ENCODE results near the gene BBS1. TPM values are rescaled to one million over a fixed set of nuclear protein-coding genes. Genes with fewer than 3 reads are reported as not detected.
"Not testable (repeated sequence)": the region's sequence is repeated elsewhere in the genome, so short reads cannot be mapped to it uniquely, and the experiment has no call there.

The BBS1 gene
- total RNA-seq, 1 experiment from 2014 or later: 15.7 TPM

DNA sequence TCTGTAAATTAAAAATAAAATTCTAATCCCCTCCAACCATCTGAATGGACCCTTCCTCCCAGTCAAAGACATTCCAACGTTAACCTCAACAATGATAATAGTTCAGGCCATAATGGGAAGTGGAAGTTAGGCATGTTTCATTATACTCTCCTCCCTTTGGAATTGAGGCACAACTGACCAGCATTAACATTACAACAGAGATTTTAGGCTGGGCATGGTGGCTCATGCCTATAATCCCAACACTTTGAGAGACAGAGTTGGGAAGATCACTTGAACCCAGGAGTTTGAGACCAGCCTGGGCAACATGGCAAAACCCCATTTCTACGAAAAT lies 60.4 kb downstream of the BBS1 start:
- DNase-seq (ENCODE audit: low read depth): no peak

DNA sequence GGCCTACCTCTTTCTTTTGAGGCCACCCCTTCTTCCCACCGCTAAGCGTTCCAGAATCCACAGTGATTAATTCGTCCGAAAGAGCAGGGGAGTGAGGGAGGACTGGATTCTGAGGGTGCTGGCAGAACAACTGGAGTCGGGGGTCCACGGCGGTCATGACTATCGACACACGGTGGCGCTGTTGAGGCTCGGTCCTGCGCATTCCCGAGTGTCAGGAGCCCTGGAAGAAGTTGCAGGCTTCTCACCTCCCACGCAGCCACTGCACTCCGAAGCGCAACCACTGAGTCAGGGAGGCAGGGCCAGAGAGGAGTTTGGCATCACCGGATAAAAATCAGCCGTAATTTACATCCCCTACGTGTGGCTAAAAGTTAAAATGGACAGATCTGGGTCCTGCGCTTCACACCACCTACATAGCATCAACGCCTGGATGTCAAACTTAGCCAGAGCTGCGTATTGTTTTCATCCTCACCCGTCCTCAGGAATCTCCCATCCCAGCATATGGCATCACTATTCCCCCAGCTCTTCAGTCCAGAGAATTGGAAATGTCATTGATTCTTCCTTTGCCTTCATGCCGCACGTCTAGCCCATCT lies 68.7 kb downstream of the BBS1 start:
- DNase-seq (ENCODE audit: low read depth): peak; percentile 76

- DNase-seq (ENCODE audit: low read depth): no peak
These were observed 70.4 kb downstream of the BBS1 start for GRCh38 chr11:66580803-66581202.

GRCh38 chr11:66581261-66581660 lies 70.8 kb downstream of the BBS1 start:
- no peak for DNase-seq (ENCODE audit: low read depth)

- DNase-seq (ENCODE audit: low read depth): not testable (repeated sequence)
These were observed 72.2 kb downstream of the BBS1 start for GRCh38 chr11:66582565-66583147.

Other genes with a start within 250 kb of the BBS1 start
- 77.0 and 84.4 TPM in 2 replicates for gene RAB1B, start 242.0 kb upstream of the BBS1 start, total RNA-seq (2014; rRNA removed; shearing (Covaris generic))
- 0.40 and 0.98 TPM in 2 replicates for gene CNIH2, start 232.5 kb upstream of the BBS1 start, total RNA-seq (2014; rRNA removed; shearing (Covaris generic))
- gene YIF1A, start 221.5 kb upstream of the BBS1 start, total RNA-seq (2014; rRNA removed; shearing (Covaris generic)): 135 and 143 TPM in 2 replicates
- 0.60 TPM in 1 of 2 replicates, not detected in the other for gene TMEM151A, start 218.7 kb upstream of the BBS1 start, total RNA-seq (2014; rRNA removed; shearing (Covaris generic))
- 0.06 TPM in 1 of 2 replicates, not detected in the other for gene CD248, start 193.6 kb upstream of the BBS1 start, total RNA-seq (2014; rRNA removed; shearing (Covaris generic))
- 13.2 and 14.6 TPM in 2 replicates for gene RIN1, start 174.2 kb upstream of the BBS1 start, total RNA-seq (2014; rRNA removed; shearing (Covaris generic))
- gene BRMS1, start 165.5 kb upstream of the BBS1 start, total RNA-seq (2014; rRNA removed; shearing (Covaris generic)): 111 and 124 TPM in 2 replicates
- gene B4GAT1, start 163.0 kb upstream of the BBS1 start, total RNA-seq (2014; rRNA removed; shearing (Covaris generic)): 30.0 and 34.5 TPM in 2 replicates
- 0.48 and 0.86 TPM in 2 replicates for gene SLC29A2, start 138.9 kb upstream of the BBS1 start, total RNA-seq (2014; rRNA removed; shearing (Covaris generic))
- 0.11 TPM in 1 of 2 replicates, not detected in the other for gene NPAS4, start 89.6 kb upstream of the BBS1 start, total RNA-seq (2014; rRNA removed; shearing (Covaris generic))
- gene MRPL11, start 71.8 kb upstream of the BBS1 start, total RNA-seq (2014; rRNA removed; shearing (Covaris generic)): 107 and 157 TPM in 2 replicates
- gene PELI3, start 43.7 kb upstream of the BBS1 start, total RNA-seq (2014; rRNA removed; shearing (Covaris generic)): 1.8 and 2.1 TPM in 2 replicates
- 77.5 and 84.0 TPM in 2 replicates for gene DPP3, start 30.2 kb upstream of the BBS1 start, total RNA-seq (2014; rRNA removed; shearing (Covaris generic))
- gene ZDHHC24, start 35.4 kb downstream of the BBS1 start, total RNA-seq (2014; rRNA removed; shearing (Covaris generic)): 8.7 and 10.6 TPM in 2 replicates
- not detected in 2 replicates for gene ACTN3, start 36.3 kb downstream of the BBS1 start, total RNA-seq (2014; rRNA removed; shearing (Covaris generic))
- 7.5 and 9.5 TPM in 2 replicates for gene CTSF, start 58.0 kb downstream of the BBS1 start, total RNA-seq (2014; rRNA removed; shearing (Covaris generic))
- gene CCDC87, start 82.4 kb downstream of the BBS1 start, total RNA-seq (2014; rRNA removed; shearing (Covaris generic)): 0.27 TPM in 1 of 2 replicates, not detected in the other
- 15.0 and 18.1 TPM in 2 replicates for gene CCS, start 82.5 kb downstream of the BBS1 start, total RNA-seq (2014; rRNA removed; shearing (Covaris generic))
- 37.5 and 45.5 TPM in 2 replicates for gene RBM14, start 106.0 kb downstream of the BBS1 start, total RNA-seq (2014; rRNA removed; shearing (Covaris generic))
- gene RBM4, start 128.1 kb downstream of the BBS1 start, total RNA-seq (2014; rRNA removed; shearing (Covaris generic)): 87.1 and 107 TPM in 2 replicates
- 12.7 and 12.9 TPM in 2 replicates for gene RBM4B, start 167.3 kb downstream of the BBS1 start, total RNA-seq (2014; rRNA removed; shearing (Covaris generic))
- 28.5 and 37.1 TPM in 2 replicates for gene SPTBN2, start 218.6 kb downstream of the BBS1 start, total RNA-seq (2014; rRNA removed; shearing (Covaris generic))